Measurements from ENCODE around the gene APOBEC3G. TPM values are rescaled to one million over a fixed set of nuclear protein-coding genes. Genes with fewer than 3 reads are reported as not detected.

APOBEC3G gene
- total and polyA plus RNA-seq, 2 donors (not counting 1 experiment from before 2014, with no cell fraction given) = 14.3 to 22.1 TPM

DNA sequence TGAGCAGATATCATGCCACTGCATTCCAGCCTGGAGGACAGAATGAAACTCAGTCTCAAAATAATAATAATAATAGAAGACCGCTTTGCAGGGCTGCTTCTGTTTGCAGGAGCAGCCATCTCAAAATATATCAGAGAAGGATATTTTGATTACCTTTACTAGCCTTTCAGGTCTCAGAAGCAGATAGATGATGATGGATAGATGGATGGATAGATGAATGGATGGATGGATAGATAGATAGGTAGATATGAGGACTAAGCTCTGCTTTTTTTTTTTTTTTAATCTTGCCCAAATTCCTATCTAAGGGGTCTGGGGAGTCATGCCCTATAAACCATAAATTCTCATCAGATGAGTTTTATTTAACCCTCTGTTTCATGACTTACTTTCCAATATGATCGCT is 38.5 kb downstream of the APOBEC3G start:
- no peak for DNase-seq (ENCODE audit: low read depth in 2 of 2)
- H3K27me3 ChIP-seq (ENCODE audit: control insufficient read depth, insufficient read depth, low read length) = peaks cover 18% of the 10 kb centered on the region
- no peak overlapping the region for H2AFZ ChIP-seq (ENCODE audit: low read length)
- no peak overlapping the region for H3K4me3 ChIP-seq (replicated peaks in 1 of 4; ENCODE audit: control extremely low read depth in 1 of 4, insufficient read depth in 1 of 4, low read depth in 3 of 4, low read length in 4 of 4)
- TF ChIP-seq, protein P1, sequence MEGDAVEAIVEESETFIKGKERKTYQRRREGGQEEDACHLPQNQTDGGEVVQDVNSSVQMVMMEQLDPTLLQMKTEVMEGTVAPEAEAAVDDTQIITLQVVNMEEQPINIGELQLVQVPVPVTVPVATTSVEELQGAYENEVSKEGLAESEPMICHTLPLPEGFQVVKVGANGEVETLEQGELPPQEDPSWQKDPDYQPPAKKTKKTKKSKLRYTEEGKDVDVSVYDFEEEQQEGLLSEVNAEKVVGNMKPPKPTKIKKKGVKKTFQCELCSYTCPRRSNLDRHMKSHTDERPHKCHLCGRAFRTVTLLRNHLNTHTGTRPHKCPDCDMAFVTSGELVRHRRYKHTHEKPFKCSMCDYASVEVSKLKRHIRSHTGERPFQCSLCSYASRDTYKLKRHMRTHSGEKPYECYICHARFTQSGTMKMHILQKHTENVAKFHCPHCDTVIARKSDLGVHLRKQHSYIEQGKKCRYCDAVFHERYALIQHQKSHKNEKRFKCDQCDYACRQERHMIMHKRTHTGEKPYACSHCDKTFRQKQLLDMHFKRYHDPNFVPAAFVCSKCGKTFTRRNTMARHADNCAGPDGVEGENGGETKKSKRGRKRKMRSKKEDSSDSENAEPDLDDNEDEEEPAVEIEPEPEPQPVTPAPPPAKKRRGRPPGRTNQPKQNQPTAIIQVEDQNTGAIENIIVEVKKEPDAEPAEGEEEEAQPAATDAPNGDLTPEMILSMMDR (conservative IDR thresholded peaks at IDR 0.05 in 1 of 2, IDR thresholded peaks at IDR 0.05 in 1 of 2; ENCODE audit: low read depth in 1 of 2, low read length in 2 of 2) = no peak
- no peak for TF ChIP-seq EZH2 (IDR thresholded peaks at IDR 0.05; ENCODE audit: low read length, missing control alignments)
- no peaks in the 10 kb centered on the region for H3K4me1 ChIP-seq (ENCODE audit: control insufficient read depth, extremely low read depth, insufficient read depth, low read length)
- no peaks in the 10 kb centered on the region for H3K79me2 ChIP-seq (ENCODE audit: control insufficient read depth, insufficient read depth, low read length)
- no peak overlapping the region for H3K27ac ChIP-seq (ENCODE audit: insufficient read depth, low read length)
- no peaks in the 10 kb centered on the region for H3K36me3 ChIP-seq (ENCODE audit: control insufficient read depth, insufficient read depth, low read length)
- H3K9ac ChIP-seq (ENCODE audit: insufficient read depth, low read length) = no peak overlapping the region
- H3K9me3 ChIP-seq (ENCODE audit: control insufficient read depth, insufficient read depth, low read depth, low read length) = no peaks in the 10 kb centered on the region
- H4K20me1 ChIP-seq (ENCODE audit: control insufficient read depth, extremely low read depth, insufficient read depth, low read length) = no peaks in the 10 kb centered on the region
- H3K4me2 ChIP-seq (ENCODE audit: extremely low read depth, insufficient read depth, low read length) = no peak overlapping the region

DNA sequence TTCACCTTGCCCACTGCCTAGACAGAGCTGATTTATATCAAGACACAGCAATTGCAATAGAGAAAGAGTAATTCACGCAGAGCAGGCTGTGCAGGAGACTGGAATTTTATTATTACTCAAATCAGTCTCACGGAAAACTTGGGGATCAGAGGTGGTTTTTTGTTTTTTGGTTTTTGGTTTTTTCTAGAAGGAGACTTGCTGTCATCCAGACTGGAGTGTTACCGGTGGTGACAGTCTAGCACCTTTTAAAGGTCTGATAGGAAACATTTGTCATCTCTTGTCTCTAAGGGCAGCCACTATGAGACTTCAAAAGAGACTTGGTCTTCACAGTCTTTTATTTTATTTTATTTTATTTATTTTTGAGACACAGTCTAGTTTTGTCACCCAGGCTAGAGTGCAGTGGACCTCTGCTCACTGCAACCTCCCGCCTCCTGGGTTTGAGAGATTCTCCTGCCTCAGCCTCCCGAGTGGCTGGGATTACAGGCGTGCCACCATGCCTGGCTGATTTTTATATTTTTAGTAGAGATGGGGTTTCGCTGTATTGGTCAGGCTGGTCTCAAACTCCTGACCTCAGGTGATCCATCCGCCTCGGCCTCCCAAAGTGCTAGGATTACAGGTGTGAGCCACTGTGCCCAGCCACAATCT is 39.0 kb downstream of the APOBEC3G start:
- no peak overlapping the region for H3K9ac ChIP-seq (ENCODE audit: insufficient read depth, low read length)
- no peaks in the 10 kb centered on the region for H4K20me1 ChIP-seq (ENCODE audit: control insufficient read depth, extremely low read depth, insufficient read depth, low read length)
- DNase-seq (ENCODE audit: low read depth in 2 of 2) = no peak
- H3K27me3 ChIP-seq (ENCODE audit: control insufficient read depth, insufficient read depth, low read length) = peaks cover 18% of the 10 kb centered on the region
- TF ChIP-seq, protein P1 (conservative IDR thresholded peaks at IDR 0.05 in 1 of 2, IDR thresholded peaks at IDR 0.05 in 1 of 2; ENCODE audit: low read depth in 1 of 2, low read length in 2 of 2) = no peak
- no peak for TF ChIP-seq EZH2 (IDR thresholded peaks at IDR 0.05; ENCODE audit: low read length, missing control alignments)
- no peaks in the 10 kb centered on the region for H3K79me2 ChIP-seq (ENCODE audit: control insufficient read depth, insufficient read depth, low read length)
- H3K4me3 ChIP-seq (replicated peaks in 1 of 4; ENCODE audit: control extremely low read depth in 1 of 4, insufficient read depth in 1 of 4, low read depth in 3 of 4, low read length in 4 of 4) = no peak overlapping the region
- no peaks in the 10 kb centered on the region for H3K4me1 ChIP-seq (ENCODE audit: control insufficient read depth, extremely low read depth, insufficient read depth, low read length)
- no peaks in the 10 kb centered on the region for H3K36me3 ChIP-seq (ENCODE audit: control insufficient read depth, insufficient read depth, low read length)
- no peak overlapping the region for H3K27ac ChIP-seq (ENCODE audit: insufficient read depth, low read length)
- H2AFZ ChIP-seq (ENCODE audit: low read length) = no peak overlapping the region
- H3K4me2 ChIP-seq (ENCODE audit: extremely low read depth, insufficient read depth, low read length) = no peak overlapping the region
- no peaks in the 10 kb centered on the region for H3K9me3 ChIP-seq (ENCODE audit: control insufficient read depth, insufficient read depth, low read depth, low read length)

DNA sequence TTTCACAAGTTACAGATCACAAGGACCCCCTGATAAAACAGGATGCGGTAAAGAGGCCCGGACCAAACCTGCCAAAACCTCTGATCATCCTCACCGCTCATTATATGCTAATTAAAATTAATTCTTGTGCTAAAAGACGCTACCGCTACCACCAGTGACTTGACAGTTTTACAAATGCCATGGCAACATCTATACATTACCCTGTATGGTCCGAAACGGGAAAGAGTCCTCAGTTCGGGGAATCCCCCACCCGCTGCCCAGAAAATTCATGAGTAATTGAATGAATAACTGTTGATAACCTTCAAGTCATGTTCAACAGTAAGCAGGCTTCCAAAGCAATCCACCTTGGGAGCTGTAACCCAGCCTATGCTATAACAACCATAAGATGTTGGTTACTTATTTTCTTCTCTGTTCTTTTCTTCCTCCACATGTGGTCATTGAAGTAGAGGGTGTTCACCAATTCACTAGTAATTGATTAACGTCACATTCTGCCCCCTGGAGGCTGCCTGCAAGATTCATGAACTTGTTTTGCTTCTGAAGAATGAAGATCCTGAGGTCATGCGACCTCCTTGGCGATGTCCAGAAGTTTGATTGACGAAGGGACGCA is 40.6 kb downstream of the APOBEC3G start:
- H3K4me2 ChIP-seq (ENCODE audit: extremely low read depth, insufficient read depth, low read length) = no peak overlapping the region
- no peaks in the 10 kb centered on the region for H3K36me3 ChIP-seq (ENCODE audit: control insufficient read depth, insufficient read depth, low read length)
- H2AFZ ChIP-seq (ENCODE audit: low read length) = no peak overlapping the region
- H3K9ac ChIP-seq (ENCODE audit: insufficient read depth, low read length) = no peak overlapping the region
- TF ChIP-seq, protein P1 (conservative IDR thresholded peaks at IDR 0.05 in 1 of 2, IDR thresholded peaks at IDR 0.05 in 1 of 2; ENCODE audit: low read depth in 1 of 2, low read length in 2 of 2) = peak; percentile 48 to 65
- no peak for TF ChIP-seq EZH2 (IDR thresholded peaks at IDR 0.05; ENCODE audit: low read length, missing control alignments)
- H3K4me3 ChIP-seq (replicated peaks in 1 of 4; ENCODE audit: control extremely low read depth in 1 of 4, insufficient read depth in 1 of 4, low read depth in 3 of 4, low read length in 4 of 4) = no peak overlapping the region
- H4K20me1 ChIP-seq (ENCODE audit: control insufficient read depth, extremely low read depth, insufficient read depth, low read length) = no peaks in the 10 kb centered on the region
- H3K27me3 ChIP-seq (ENCODE audit: control insufficient read depth, insufficient read depth, low read length) = peaks cover 18% of the 10 kb centered on the region
- H3K9me3 ChIP-seq (ENCODE audit: control insufficient read depth, insufficient read depth, low read depth, low read length) = no peaks in the 10 kb centered on the region
- peak; percentile 38 to 70 for DNase-seq (ENCODE audit: low read depth in 2 of 2)
- H3K4me1 ChIP-seq (ENCODE audit: control insufficient read depth, extremely low read depth, insufficient read depth, low read length) = no peaks in the 10 kb centered on the region
- H3K79me2 ChIP-seq (ENCODE audit: control insufficient read depth, insufficient read depth, low read length) = no peaks in the 10 kb centered on the region
- no peak overlapping the region for H3K27ac ChIP-seq (ENCODE audit: insufficient read depth, low read length)
